ENCODE measurements around the gene GZMM.

GZMM gene

DNA sequence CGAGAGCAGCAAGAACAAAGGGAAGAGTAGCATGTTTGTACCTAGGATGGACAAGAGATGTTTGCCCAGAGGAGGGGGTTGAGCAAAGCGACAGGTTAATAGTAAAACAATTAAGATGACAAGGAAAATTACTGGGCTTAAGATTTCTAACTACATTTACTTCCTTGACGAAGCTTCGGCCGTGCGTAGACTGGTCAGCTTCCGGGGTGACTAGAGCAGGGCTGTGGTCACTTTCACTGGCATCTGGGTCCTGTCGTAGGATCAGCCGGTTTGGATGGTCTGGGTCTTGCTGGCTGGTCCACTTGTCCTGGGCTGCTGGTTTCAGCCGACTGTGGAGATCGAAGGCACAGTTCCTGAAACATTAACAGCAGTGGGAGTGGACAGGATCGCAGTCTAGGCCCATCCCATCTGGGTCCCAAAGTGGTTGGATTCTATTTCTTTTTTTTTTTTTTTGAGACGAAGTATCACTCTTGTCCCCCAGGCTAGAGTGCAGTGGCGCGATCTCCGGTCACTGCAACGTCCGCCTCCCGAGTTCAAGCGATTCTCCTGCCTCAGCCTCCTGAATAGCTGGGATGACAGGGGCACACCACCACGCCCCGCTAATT is 23.5 kb downstream of the GZMM start:
- no peak for DNase-seq

DNA sequence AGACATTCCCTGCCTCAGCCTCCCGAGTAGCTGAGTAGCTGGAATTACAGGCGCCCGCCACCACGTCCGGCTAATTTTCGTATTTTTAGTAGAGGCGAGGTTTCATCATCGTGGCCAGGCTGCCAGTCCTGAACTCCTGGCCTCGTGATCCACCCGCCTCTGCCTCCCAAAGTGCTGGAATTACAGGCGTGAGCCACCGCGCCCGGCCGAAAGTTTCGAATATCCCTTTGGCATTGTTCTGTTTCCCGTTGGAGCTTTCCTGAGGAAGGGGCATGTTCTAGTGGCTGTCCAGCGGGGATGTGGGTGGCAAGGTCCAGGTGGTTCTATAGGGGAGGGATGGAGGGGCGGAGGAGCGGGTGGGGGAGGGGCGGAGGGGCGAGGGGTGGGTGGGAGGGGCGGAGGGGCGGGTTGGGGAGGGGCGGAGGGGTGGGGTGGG is 26.4 kb downstream of the GZMM start:
- DNase-seq: no peak

DNA sequence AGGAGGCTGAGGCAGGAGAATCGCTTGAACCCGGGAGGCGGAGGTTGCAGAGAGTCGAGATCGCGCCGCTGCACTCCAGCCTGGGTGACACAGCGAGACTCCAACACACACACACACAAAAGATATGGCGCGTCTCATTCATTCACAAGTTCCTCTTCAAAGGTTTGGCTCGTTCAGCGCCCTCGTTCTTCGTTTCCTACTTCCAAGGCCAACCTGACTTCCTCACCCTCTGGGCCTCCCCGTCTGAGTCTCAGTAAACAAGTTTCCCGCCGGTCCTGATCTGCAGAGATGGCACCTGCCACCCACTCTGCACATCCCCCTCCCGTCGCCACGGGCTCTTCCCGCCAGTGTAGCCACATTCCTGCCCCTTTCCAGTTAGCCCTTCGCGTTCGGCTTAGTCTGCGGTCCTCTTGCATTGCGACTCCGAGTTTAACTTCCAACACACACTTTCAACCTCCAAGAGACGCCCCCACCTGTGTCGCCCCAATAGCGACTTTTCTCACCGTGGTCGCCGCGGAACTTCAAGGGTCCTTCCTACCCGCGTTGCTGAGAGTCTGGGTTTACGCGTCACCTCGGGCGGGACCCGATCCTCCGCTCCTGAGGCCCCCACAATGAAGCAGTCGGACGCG is 27.2 kb downstream of the GZMM start:
- peak; percentile 71 to 75 for DNase-seq

DNA sequence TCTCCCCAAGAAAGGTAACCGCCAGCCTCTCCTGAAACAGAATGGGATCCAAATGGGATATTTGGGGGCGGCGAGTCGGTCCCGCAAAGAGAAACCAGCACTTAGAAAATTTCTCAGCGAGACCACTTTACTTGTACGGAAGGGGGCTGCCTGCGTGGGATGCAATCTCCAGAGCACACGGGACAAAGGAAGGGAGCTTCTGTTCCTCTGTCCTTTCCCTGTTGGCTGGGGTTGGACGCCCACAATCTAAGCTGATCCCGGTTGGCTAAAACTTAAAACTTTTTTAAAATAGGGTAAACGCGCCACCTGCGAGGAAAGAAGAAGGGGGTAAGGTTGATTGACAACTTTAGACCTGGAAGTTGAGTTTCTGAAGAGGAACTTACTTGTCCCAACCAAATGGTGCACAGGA is 27.7 kb downstream of the GZMM start:
- DNase-seq: no peak

DNA sequence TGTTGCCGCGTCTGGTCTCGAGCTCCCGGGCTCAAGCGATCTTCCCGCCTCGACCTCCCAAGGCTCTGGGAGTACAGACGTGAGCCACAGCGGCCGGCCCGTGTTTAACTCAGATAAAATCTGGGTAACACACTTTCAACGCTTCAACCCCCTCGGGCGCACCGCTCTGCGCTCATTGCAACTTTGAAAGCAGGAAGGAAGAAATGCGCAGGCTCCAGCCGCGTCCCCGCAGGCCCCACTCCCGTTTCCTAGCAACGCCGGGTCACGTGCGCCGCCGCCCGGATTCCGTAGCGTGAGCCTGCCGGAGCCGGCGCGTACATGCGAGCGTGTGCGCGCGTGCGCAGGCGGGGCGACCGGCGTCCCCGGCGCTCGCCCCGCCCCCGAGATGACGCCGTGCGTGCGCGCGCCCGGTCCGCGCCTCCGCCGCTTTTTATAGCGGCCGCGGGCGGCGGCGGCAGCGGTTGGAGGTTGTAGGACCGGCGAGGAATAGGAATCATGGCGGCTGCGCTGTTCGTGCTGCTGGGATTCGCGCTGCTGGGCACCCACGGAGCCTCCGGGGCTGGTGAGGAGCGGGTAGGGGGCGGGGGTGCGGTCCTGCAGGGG is 28.4 kb downstream of the GZMM start, which contains the start of gene BSG:
BSG (plus strand) TSS at position 457 of the 603 bp plus-strand sequence; CDS start at position 496, 39 bp downstream.
- DNase-seq: peak; percentile 97 to 98

DNA sequence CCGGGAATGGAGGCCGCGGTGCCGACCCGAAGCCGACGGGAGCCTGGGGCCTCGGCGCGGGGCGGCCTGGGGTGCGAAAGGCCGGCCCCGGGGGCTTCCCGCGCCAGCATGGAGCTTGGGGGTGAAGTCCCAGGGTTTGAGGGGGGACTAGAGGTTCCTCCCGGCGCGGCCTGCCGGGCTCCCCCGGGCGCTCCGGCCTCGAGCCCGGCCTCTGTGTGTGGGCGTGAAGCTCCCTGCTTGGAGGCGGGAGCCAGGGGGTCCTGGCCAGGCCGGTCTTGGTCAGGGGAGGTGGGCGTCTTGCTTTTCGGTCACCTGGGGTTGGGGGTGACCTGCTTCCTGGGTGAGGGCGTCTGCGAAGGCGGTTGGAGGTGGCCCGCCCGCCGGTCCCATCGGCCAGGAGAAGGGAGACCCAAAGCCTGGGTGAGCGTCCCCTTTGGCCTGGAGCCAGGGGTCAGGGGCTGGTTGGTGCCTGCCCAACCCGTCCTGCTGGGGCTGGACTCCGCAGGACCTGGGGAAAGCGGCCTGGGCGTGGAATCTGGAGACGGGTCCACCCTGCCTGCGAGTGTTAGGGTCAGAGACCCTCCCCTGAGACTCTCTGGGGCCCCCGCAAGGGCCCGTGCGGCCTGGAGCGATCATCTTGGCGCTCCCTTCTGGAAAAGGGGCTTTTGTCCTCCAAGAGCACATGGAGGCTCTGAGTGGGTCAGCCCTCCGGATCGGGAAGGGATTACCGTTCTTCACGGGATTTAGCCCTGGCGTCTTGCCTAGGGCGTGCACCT is 29.1 kb downstream of the GZMM start:
- peak; percentile 43 to 52 for DNase-seq

DNA sequence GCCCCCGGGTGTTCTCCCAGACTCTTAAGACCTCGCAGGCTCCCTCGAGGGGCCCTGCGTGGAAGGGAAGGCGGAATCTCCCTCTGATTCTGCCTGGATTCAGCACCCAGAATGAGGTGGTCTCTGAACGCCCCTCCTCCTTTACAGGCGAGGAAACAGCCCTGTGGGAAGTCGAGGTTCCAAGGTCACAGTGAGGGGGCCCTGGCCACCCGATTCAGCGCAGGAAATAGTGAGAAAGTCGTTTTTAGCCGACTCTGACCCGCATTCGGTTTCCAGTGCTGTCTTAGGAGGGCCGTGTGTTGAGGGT is 29.6 kb downstream of the GZMM start:
- DNase-seq: peak in 1 of 2 experiments; percentile 48

DNA sequence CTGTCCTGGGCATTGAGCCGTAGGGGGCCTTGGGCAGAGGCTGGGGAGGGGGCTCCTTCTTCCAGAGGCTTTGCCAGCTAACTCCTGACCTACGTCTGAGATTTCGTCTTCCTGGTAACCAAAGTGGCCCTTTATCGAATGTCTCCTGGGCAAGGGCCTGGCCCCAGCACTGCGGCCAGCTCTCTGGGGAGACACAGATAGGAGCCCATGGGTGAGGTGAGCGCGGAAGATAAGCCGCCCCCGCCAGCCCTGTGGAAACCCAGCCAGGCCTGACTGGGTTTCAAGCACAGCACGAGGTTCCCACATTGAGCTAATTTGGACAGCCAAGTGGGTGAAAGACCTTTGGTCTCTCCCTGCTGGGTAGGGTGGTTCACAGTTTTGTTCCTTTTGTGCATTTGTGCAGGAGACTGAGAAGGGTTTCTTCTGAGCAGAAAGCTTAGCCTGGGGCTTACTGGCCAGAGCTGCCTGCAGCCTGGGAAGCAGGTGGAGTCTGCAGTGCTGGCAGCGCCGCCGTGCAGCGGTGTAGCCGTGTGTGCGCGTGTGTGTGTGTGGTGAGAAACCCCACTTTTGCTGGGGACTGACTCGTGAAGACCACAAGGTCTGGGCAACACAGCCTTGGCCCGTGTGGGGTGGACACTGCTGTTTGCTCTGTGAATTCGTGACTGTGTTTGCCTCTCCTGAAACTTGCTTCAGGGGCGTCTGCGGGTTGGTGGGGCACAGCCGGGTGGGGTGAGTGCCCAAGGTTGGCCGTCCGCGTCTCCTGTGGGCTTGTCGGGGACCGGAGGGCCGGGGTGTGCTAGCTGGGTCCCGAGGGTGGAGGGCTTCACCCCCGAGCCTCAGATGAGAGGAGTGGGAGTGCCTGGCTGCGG is 31.0 kb downstream of the GZMM start:
- no peak for DNase-seq

DNA sequence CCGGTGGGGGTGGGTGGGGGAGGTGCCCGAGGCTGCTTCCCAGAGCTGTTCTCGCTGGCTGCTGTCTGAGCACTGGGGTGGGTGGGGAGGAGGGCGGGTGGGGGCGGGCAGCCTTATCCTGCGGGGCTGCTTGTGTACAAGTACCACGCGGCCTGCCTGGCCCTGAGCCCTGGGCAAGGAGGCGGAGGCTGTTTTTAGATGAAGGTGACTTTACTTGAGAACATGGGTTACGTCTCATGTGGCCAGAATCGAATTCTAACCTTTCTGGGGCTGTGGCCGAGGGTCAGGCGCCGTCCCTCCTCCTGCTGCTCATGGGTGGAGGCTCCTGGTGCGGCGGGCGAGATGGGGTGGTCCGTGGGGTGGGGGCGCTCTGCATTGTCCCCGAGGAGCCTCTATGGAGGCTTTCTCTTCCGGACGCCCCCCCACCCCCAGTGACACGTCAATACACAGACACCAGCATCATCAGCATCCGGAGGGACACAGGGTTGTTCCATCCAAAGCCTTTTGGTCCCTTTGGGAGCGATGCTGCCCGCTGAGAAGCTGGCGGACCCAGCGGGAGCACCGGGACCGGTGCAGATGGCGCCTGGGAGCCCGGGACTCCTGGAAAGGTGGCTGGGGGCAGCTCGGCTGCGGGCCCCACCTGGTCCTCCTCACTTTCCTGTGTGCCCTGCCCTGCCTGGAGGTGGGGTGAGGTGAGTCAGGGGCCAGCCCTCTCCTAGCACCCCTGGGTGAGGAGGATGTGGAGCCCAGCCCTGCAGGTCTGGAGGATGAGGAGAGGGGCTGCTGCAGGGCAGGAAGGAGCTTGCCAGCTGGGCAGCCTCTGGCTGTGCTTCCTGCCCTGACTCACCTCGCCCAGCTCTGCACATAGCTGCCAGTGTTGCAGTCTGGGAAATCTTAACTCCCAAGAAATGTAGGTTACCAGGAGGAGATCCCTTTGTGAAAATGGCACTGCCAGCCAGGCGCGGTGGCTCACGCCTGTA is 32.0 kb downstream of the GZMM start:
- no peak for DNase-seq

DNA sequence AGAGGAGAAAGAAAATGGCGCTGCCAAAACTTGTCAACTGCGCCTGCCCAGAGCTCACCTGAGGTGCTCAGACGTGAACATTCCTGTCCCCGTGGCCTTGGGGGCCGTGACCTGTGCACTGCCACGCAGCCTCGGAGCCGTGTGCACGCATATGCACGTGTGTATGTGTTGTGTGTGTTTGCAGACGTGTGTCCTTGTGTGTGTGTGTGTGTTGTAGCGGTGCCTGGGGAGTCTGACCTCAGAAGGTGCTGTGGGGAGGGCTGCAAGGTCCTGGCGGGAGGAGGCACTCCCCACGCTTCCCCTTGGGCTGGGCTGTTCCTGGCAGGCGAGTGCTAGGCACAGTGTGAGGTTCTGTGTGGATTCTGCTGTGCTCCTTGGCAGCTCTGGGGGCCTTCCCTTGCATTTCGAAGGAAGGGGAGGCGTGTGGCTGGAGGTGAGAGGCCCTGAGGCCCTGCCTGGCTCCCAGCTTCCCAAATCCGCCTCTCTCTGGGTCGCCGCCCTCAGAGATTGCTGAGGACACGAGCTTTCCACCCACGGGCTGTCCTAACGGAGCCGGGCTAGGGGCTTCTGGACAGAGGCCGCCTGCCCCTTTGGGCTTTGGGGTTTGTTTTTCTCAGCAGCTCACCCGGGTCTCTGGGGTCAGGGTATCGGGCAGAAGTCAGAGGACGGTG is 33.0 kb downstream of the GZMM start:
- no peak for DNase-seq

DNA sequence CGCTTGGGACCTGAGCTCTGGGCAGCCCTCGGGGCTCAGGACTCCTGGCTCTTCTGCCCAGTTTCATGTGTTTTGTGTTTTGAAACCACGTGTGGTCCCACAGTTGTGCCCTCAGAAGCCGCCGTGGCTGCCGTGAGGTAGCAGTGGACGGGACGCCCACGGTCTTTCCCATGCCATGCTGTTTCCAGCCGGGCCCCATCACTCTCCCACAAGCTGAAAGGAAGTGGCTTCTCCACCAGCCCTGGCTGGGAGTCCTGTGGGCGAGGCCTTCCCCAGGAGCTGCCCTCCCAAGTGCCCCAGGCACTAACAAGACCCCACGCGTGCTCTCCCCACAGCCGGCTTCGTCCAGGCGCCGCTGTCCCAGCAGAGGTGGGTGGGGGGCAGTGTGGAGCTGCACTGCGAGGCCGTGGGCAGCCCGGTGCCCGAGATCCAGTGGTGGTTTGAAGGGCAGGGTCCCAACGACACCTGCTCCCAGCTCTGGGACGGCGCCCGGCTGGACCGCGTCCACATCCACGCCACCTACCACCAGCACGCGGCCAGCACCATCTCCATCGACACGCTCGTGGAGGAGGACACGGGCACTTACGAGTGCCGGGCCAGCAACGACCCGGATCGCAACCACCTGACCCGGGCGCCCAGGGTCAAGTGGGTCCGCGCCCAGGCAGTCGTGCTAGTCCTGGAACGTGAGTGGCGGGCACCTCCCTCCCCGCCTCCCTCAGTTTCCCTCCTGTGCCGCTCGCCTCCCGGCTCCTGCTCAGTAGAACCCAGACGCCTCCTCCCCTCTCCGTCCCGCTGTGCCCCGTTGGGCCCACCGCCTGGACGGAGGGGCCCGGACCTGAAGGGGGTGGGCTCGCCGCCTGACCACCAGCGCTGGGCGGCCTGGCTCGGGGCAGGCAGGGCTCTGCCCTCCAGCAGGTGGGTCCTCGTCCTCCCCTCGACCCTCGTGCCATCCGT is 33.9 kb downstream of the GZMM start:
- no peak for DNase-seq

DNA sequence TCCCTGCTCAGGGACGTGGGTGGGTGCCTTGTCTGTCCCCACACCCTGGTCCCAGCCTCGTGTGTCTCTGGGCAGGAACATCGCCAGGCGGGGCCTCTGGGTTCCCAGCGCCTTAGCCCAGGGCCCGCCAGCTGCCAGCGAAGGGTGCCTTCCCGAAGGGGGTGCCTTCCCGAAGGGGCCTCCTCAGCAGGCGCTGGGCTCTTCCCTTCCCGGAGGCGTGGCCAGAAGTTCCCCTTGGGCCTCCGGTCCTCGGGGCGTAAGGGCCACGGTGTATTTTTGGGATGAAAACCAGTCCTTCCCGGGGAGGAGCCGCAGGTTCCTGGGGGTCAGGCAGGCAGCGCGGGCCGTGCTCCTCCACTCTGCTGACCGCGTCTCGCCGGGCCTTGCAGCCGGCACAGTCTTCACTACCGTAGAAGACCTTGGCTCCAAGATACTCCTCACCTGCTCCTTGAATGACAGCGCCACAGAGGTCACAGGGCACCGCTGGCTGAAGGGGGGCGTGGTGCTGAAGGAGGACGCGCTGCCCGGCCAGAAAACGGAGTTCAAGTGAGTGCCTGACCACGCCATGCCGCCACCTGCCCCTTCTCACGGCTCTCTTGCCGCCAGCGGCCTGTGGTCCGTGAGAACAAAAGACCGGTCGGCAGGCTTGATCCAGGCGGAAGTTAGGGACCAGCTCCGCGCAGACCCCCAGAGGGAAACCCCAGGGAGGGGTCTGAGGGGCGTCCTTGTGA is 35.4 kb downstream of the GZMM start:
- DNase-seq: no peak

DNA sequence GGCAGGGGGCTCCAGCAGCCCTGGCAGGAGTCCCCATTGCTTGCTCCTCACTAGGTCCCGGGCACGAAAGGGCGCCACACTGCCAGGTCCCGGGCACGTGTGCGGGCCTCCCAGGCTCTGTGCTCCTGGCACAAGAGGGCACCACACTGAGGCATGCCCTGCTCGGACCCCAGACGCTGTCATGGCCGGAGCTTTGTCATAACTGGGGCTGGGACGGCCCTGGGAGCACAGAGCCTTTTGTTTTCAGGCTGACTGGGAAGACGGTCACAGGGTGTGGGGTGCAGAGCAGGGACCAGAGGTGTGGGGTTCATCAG is 35.9 kb downstream of the GZMM start:
- no peak for DNase-seq

DNA sequence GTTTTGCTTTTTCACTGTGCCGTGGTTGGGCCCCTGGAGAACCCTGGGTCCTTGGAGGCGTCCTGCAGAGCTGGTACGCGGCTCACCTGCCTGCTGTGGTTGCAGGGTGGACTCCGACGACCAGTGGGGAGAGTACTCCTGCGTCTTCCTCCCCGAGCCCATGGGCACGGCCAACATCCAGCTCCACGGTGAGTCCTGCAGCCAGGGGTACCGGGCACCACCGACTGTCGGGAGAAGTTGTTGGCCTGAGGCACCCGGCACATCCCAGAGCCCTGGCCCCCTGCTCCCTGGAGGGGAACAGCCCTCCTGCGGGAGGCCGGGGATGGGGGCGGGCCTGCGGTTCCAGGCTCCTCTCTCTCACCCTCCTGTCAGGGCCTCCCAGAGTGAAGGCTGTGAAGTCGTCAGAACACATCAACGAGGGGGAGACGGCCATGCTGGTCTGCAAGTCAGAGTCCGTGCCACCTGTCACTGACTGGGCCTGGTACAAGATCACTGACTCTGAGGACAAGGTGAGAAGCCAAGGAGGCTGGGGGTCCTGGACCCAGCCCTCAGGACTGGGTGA is 36.5 kb downstream of the GZMM start:
- DNase-seq: no peak

DNA sequence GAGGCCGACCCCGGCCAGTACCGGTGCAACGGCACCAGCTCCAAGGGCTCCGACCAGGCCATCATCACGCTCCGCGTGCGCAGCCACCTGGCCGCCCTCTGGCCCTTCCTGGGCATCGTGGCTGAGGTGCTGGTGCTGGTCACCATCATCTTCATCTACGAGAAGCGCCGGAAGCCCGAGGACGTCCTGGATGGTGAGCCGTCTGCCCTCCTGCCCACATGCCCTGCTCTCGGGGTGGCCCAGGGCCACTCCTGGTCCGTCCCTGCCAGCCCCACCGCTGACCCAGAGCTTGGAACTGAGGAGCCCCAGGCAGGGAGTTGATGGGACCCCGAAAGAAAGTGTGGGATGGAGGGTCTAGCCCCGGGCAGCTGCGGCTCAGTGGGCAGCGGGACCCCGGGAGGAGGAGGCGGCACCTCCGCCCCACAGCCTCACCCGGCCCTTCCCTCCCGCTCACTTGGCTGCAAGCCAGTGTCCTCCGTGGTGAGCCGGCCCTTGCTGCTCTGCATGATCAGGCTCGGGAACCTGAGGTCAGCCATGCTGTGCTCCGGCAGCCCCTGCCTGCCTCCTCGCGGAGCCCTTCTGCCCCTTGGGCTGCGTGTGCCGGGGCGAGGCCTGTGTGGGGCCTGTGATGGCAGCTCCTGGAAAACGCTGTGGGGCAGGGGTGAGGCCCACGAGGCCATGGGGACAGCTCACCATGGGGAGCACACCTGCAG is 37.7 kb downstream of the GZMM start:
- no peak for DNase-seq

DNA sequence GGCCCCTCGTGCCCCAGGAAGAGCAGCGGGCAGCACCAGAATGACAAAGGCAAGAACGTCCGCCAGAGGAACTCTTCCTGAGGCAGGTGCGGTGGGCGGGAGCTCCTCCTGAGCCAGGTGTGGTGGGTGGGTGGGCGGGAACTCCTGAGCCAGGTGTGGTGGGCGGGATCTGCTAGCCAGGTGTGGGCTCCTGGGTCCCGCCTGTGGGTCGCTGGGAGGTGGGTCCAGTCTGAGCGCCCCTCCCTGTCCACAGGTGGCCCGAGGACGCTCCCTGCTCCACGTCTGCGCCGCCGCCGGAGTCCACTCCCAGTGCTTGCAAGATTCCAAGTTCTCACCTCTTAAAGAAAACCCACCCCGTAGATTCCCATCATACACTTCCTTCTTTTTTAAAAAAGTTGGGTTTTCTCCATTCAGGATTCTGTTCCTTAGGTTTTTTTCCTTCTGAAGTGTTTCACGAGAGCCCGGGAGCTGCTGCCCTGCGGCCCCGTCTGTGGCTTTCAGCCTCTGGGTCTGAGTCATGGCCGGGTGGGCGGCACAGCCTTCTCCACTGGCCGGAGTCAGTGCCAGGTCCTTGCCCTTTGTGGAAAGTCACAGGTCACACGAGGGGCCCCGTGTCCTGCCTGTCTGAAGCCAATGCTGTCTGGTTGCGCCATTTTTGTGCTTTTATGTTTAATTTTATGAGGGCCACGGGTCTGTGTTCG is 38.8 kb downstream of the GZMM start:
- no peak for DNase-seq

DNA sequence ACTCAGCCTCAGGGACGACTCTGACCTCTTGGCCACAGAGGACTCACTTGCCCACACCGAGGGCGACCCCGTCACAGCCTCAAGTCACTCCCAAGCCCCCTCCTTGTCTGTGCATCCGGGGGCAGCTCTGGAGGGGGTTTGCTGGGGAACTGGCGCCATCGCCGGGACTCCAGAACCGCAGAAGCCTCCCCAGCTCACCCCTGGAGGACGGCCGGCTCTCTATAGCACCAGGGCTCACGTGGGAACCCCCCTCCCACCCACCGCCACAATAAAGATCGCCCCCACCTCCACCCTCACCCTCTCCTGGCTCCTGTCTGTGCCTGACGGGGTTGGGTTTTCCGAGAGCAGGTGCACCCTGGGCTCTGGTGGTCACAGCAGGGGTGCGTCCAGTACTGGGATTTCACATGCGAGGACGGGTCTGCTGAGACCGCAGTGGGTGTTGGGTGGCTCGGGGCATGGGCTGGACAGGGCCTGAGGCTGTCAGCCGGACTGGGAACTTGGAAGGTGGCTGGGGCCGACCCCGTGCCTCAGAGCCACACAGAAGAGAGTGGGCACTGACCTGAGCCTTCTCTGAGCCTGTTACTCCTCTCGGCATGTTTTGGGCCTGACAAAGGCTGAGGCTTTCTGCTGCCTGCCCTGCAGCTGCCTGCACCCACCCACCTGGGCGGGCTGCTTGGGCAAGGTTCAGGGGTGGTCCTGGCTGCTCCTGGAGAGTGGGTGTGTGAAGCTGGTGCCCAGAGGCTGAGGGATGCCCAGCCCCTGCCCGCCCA is 39.5 kb downstream of the GZMM start:
- no peak for DNase-seq
